Left cardiac atrium (tissue), 4 donors: ENCODE measurements around the gene PTGER3. TPM values are rescaled to one million over a fixed set of nuclear protein-coding genes. Genes with fewer than 3 reads are reported as not detected.

Source experiments
- ATAC-seq, 2 donors: fragments of 200-7000 bp; cut with Tn5 transposase; one replicate each; pipeline ENCODE4 v1.9.1; 2020; ENCODE audit warnings: mild to moderate bottlenecking in 2 of 2, moderate library complexity in 2 of 2
- DNase-seq: peaks from one replicate; pipeline ENCODE4 v3.0.0-alpha.2; 2020
- intact Hi-C, 2 donors: fragments of 100-400 bp; cut with DNase I; formaldehyde crosslinking; loops; one replicate each; pipeline versions ENCODE4 v1.14.1 to v1.15.1; 2022 to 2023
- long read RNA-seq: library from polyadenylated mRNA; unstranded; transcript quantifications from one replicate; pipeline ENCODE4 v2.0.0, GENCODE V29; 2021
- total RNA-seq, 2 donors: library from RNA; stranded (reverse); fragmentation: NEBNext Ultra II Directional; extraction: Animal tissue kit (Norgen Biotek cat#: 25700); gene quantifications; one replicate each; pipeline ENCODE4 v1.2.1, GENCODE V29; 2021
- donor health status: DM: no; HTN: yes; CAD: no.
- donor health status: DM: no; HTN: yes; CAD: no; lungs with severe emphysema.
- donor health status: DM: yes; HTN: yes; CAD: no.
- donor health status: Dilated cardiomyopathy.

Gene PTGER3
- total RNA-seq, result 10 to 100 TPM; 14.9 to 22.6 TPM
- long read RNA-seq, full-length matches to known transcripts, result 4 of 6 reads
- long read RNA-seq, partial matches to known transcripts, result 0 of 6 reads
- long read RNA-seq, other reads (novel, unspliced or antisense), result 2 of 6 reads

- intact Hi-C loops, result loop anchor here (2.0 to 5.0 kb wide), 2 partner anchors 361 to 363 kb away; no protein-coding TSS in a partner anchor
These were observed at the start of gene PTGER3 for GRCh38 chr1:71047635-71048607. PTGER3 (minus strand) TSS chr1:71047816; CDS start chr1:71047577, 239 bp downstream.

GRCh38 chr1:71094913-71095312, 47.3 kb upstream of the PTGER3 start:
- intact Hi-C loops, result loop anchor here in 1 of 2 donors (5.0 kb wide), 1 partner anchor 427 kb away; no protein-coding TSS in a partner anchor
- DNase-seq (no peak), ATAC-seq (no peak)

More at GRCh38 chr1:71047635-71048607, at the start of gene PTGER3:
- peak; percentile 78 for DNase-seq
- ATAC-seq, result peak; percentile 73 to 81

GRCh38 chr1:71093938-71094337, 46.3 kb upstream of the PTGER3 start:
- intact Hi-C loops, result no loop called here

GRCh38 chr1:71089536-71090270, 42.1 kb upstream of the PTGER3 start:
- DNase-seq, result no peak
- intact Hi-C loops, result loop anchor here in 1 of 2 donors (5.0 kb wide), 1 partner anchor 418 kb away; no protein-coding TSS in a partner anchor
- no peak for ATAC-seq

More at GRCh38 chr1:71093938-71094337, 46.3 kb upstream of the PTGER3 start:
- DNase-seq, result no peak
- no peak for ATAC-seq

GRCh38 chr1:71088645-71089287, 41.1 kb upstream of the PTGER3 start:
- ATAC-seq (no peak), DNase-seq (no peak)
- intact Hi-C loops, result loop anchor here in 1 of 2 donors (5.0 kb wide), 1 partner anchor 419 kb away; no protein-coding TSS in a partner anchor

- intact Hi-C loops, result loop anchor here in 1 of 2 donors (5.0 kb wide), 1 partner anchor 420 kb away; no protein-coding TSS in a partner anchor
- DNase-seq (no peak), ATAC-seq (no peak)
These were observed 40.1 kb upstream of the PTGER3 start for GRCh38 chr1:71087713-71088112.

- intact Hi-C loops, result loop anchor here in 1 of 2 donors (5.0 kb wide), 1 partner anchor 420 kb away; no protein-coding TSS in a partner anchor
- ATAC-seq, result no peak
- DNase-seq, result no peak
These were observed 39.4 kb upstream of the PTGER3 start for GRCh38 chr1:71087060-71087459.

GRCh38 chr1:71086331-71086730, 38.7 kb upstream of the PTGER3 start:
- intact Hi-C loops, result loop anchor here in 1 of 2 donors (5.0 kb wide), 1 partner anchor 421 kb away; no protein-coding TSS in a partner anchor
- no peak for DNase-seq
- no peak for ATAC-seq

- no peak for ATAC-seq
- intact Hi-C loops, result no loop called here
These were observed 35.7 kb upstream of the PTGER3 start for GRCh38 chr1:71083271-71083670.

GRCh38 chr1:71081697-71082080, 34.1 kb upstream of the PTGER3 start:
- ATAC-seq (no peak), DNase-seq (no peak)
- intact Hi-C loops, result no loop called here

More at GRCh38 chr1:71083271-71083670, 35.7 kb upstream of the PTGER3 start:
- no peak for DNase-seq

- peak; percentile 91 for DNase-seq
- ATAC-seq, result peak; percentile 98
- intact Hi-C loops, result no loop called here
These were observed 33.4 kb upstream of the PTGER3 start, which contains the start of gene ZRANB2 for GRCh38 chr1:71080739-71081696. ZRANB2 (minus strand) TSS chr1:71081035; CDS start chr1:71080995, 40 bp downstream.

- ATAC-seq, result peak; percentile 28 to 58
- DNase-seq, result no peak
- intact Hi-C loops, result no loop called here
These were observed 32.7 kb upstream of the PTGER3 start for GRCh38 chr1:71080230-71080738.

- DNase-seq, result no peak
- intact Hi-C loops, result no loop called here
- no peak for ATAC-seq
These were observed 27.1 kb upstream of the PTGER3 start for GRCh38 chr1:71074681-71075080.

GRCh38 chr1:71072273-71072672, 24.7 kb upstream of the PTGER3 start:
- intact Hi-C loops, result no loop called here
- ATAC-seq, result no peak

GRCh38 chr1:71071720-71072119, 24.1 kb upstream of the PTGER3 start:
- DNase-seq (no peak), ATAC-seq (no peak)
- intact Hi-C loops, result no loop called here

More at GRCh38 chr1:71072273-71072672, 24.7 kb upstream of the PTGER3 start:
- DNase-seq, result no peak

GRCh38 chr1:71068325-71069240, 21.0 kb upstream of the PTGER3 start:
- intact Hi-C loops, result loop anchor here in 1 of 2 donors (10.0 kb wide), 1 partner anchor 824 kb away; no protein-coding TSS in a partner anchor
- no peak for ATAC-seq
- DNase-seq, result no peak
